Colonic mucosa (tissue), 4 donors: Measurements from ENCODE around the gene KAZALD1. TPM values are rescaled to one million over a fixed set of nuclear protein-coding genes. Genes with fewer than 3 reads are reported as not detected.
A peak's percentile ranks its signal among the peaks of the same experiment; 100 is the strongest.

Experiments
- DNase-seq: peaks from one replicate; pipeline ENCODE4 v3.0.0-alpha.2; 2020
- H3K27ac ChIP-seq: fragments of 200-600 bp; one replicate; pipeline ENCODE4 v1.8.0; 2021
- H3K27me3 ChIP-seq: fragments of 200-600 bp; one replicate; pipeline ENCODE4 v1.8.0; 2021
- H3K36me3 ChIP-seq: fragments of 200-600 bp; one replicate; pipeline ENCODE4 v1.8.0; 2021
- H3K4me1 ChIP-seq: fragments of 200-600 bp; one replicate; pipeline ENCODE4 v1.8.0; 2021; ENCODE audit warnings: mild to moderate bottlenecking
- H3K4me3 ChIP-seq: fragments of 200-600 bp; one replicate; pipeline ENCODE4 v1.8.0; 2021
- H3K9ac ChIP-seq, 2 donors: one replicate each; pipeline ENCODE4 v1.7.0; 2013; ENCODE audit warnings: control low read depth in 2 of 2, low read depth in 2 of 2, low read length in 2 of 2
- H3K9me3 ChIP-seq: fragments of 200-600 bp; one replicate; pipeline ENCODE4 v1.8.0; 2021
- CTCF ChIP-seq: fragments of 200-600 bp; IDR thresholded peaks from one replicate; pipeline ENCODE4 v1.8.0; 2022; ENCODE audit warnings: antibody characterized with exemption, mild to moderate bottlenecking
- intact Hi-C: fragments of 100-400 bp; cut with DNase I; formaldehyde crosslinking; loops from one replicate; pipeline ENCODE4 v1.14.1; 2022
- total RNA-seq, 2 donors: library from RNA; stranded (reverse); fragmentation: NEBNext Ultra II Directional in 1 of 2; extraction: Animal tissue kit (Norgen Biotek cat#: 25700) in 1 of 2; gene quantifications; one replicate each; pipeline ENCODE4 v1.2.1, GENCODE V29; 2021
- donor health status: healthy.
- donor health status: DM: no; HTN: no; CAD: no.
- donor health status: DM: no; HTN: no; CAD: no.

The KAZALD1 gene
- total RNA-seq, 2 donors from 2014 or later, result 11.5 to 32.4 TPM

GRCh38 chr10:101044117-101044516 is 17.7 kb upstream of the KAZALD1 start:
- Histone ChIP-seq H3K36me3 (peaks cover 5% of the 10 kb centered on the region), H3K27ac (peak overlapping the region; percentile 93)
- TF ChIP-seq CTCF, result no peak

DNA sequence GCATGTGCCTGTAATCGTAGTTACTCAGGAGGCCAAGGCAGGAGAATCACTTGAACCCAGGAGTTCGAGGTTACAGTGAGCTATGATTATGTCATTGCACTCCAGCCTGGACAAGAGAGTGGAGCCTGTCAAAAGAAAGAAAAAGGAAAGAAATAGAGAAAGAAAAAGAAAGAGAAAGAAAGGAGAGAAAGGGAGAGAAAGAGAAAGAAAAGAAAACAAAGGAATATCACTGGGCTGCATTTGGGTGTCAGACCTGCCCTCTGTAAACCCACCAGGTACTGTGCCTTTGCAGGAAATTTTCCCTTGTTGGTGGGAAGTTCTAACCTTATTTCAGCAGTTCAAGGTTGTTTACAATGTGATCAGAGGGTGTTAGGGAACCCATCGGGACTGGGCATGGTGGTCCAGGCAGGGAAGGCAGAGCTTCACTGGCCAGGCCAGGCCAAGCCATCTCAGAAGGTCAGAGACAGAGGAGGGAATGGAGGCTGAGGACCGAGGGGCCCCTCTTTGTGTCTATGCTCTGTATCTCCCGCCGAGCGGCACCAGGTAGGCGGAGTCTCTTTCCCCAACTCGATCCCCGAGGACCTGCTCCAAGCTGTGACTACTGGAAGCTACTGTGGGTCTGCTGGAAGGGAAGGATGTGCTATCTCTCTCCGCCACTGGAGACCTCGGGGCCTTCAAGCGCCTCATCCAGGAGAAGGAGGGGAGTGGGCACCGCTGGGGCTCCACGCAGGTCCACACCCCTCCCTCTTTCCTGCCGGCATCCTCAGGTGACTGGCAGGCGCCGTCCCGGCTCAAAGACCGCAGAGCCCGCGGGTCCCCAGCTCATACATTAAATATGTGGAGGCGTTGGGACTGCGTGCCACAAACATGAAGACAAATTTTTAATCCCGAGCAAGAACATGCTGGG is 15.2 kb upstream of the KAZALD1 start:
- Histone ChIP-seq H3K36me3 (no peaks in the 10 kb centered on the region), H3K27me3 (peaks cover 26% of the 10 kb centered on the region), H3K4me1 (no peaks in the 10 kb centered on the region), H3K9ac (no peak overlapping the region), H3K9me3 (no peaks in the 10 kb centered on the region), H3K27ac (no peak overlapping the region), H3K4me3 (no peak overlapping the region)
- intact Hi-C loops, result no loop called here
- DNase-seq, result no peak
- no peak for TF ChIP-seq CTCF

More at GRCh38 chr10:101044117-101044516, 17.7 kb upstream of the KAZALD1 start:
- Histone ChIP-seq H3K9ac (no peak overlapping the region), H3K9me3 (no peaks in the 10 kb centered on the region), H3K4me1 (no peaks in the 10 kb centered on the region), H3K4me3 (no peak overlapping the region), H3K27me3 (peaks cover 16% of the 10 kb centered on the region)
- DNase-seq, result no peak
- intact Hi-C loops, result no loop called here

- Histone ChIP-seq H3K27ac (no peak overlapping the region), H3K4me3 (no peak overlapping the region), H3K9me3 (no peaks in the 10 kb centered on the region), H3K36me3 (no peaks in the 10 kb centered on the region), H3K9ac (no peak overlapping the region), H3K27me3 (peaks cover 26% of the 10 kb centered on the region), H3K4me1 (no peaks in the 10 kb centered on the region)
- intact Hi-C loops, result no loop called here
- DNase-seq, result no peak
- TF ChIP-seq CTCF, result no peak
Observed at GRCh38 chr10:101047268-101047667, 14.5 kb upstream of the KAZALD1 start.

GRCh38 chr10:101047961-101048892 is 13.6 kb upstream of the KAZALD1 start:
- intact Hi-C loops, result no loop called here

More at GRCh38 chr10:101047961-101048892, 13.6 kb upstream of the KAZALD1 start:
- no peaks in the 10 kb centered on the region for H3K36me3 ChIP-seq
- TF ChIP-seq CTCF, result no peak
- no peak overlapping the region for H3K4me3 ChIP-seq
- DNase-seq, result peak; percentile 30
- H3K27me3 ChIP-seq, result peaks cover 26% of the 10 kb centered on the region
- H3K27ac ChIP-seq, result no peak overlapping the region
- H3K4me1 ChIP-seq, result no peaks in the 10 kb centered on the region
- no peak overlapping the region for H3K9ac ChIP-seq
- H3K9me3 ChIP-seq, result no peaks in the 10 kb centered on the region
